ENCODE data around the gene SAMM50.

SAMM50 gene

DNA sequence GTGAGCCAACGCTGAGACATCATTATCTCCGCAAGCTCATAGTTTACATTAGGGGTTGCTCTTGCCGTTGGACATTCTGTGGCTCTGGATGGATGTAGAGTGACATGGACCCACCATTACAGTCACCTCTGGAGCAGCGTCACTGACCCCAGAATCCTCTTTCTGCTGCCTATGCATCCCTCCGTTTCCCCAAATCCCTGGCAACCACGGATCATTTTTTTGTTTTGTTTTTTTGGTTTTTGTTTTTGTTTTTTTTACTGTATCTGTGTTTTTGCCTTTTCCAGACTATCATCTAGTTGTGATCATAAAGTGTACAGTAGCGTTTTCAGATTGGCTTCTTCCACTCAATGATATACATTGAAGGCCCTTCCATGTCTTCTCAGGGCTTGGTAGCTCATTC, 72.8 kb downstream of the SAMM50 start:
- DNase-seq (ENCODE audit: low read depth in 2 of 2, low spot score in 1 of 2), result no peak

DNA sequence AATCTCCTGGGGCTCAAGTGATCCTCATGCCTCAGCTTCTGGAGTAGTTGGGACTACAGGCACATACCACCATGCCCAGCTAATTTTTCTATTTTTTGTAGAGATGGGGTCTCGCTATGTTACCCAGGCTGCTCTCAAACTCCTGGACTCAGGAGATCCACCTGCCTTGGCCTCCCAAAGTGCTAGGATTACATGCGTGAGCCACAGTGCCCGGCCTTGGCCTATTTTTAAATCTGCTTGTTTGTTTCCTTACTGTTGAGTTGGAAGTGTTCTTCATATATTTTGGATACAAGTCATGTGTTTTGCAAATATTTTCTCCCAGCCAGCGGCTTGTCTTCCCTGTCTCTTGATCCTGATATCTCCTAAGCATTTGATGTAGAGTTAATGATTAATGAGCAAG, 73.8 kb downstream of the SAMM50 start:
- DNase-seq (ENCODE audit: low read depth in 2 of 2, low spot score in 1 of 2), result no peak

DNA sequence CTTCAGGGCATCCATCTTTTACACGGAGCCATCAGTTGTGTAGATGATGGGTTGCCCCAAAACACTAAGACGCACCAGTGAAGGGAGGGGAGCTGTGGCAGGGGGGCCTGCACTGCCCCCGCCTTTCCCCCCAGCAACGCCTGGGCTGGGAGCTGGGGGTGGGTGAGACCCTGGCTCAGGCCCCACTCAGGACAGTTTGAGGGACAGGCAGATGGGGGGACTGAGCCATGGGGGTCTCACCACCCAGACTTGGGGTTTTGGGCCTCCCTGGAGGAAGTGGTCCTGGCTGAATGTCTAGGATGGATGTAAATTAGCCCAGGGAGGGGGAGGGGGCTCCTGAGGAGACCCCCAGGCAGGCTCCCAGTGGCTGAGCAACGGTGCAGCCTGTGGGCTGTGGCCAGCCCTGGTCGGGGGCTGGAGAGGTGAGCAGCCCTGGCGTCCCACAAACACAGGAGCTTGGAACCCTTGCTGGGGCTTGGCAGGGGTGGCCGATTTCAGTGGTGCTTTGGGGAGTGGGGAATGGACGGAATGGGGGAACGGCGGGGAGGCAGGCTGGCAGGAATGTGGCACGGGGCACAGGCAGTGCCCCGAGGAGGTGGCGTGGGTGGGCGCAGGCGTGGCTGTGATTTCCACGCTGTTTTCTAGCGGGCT, 74.9 kb downstream of the SAMM50 start:
- no peak for DNase-seq (ENCODE audit: low read depth in 2 of 2, low spot score in 1 of 2)

DNA sequence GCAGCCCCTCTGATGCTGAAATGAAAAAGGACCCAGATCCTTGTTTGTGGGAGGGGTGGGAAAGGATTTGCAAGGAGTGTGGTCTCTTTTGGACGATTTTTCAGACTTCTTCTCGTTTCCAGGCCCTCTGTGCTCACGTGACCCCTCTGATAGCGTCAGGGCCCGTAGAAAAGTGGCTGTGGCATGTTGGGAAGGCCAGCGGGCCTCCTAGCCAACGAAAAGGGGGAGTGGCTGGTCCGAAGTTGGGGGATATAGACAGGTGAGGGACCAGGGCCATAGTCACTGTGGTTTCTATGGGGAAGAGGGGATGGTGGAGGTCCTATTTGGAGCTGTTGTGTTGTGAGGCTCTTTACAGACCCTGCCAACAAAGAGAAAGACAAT, 75.5 kb downstream of the SAMM50 start:
- DNase-seq (ENCODE audit: low read depth in 2 of 2, low spot score in 1 of 2), result no peak

DNA sequence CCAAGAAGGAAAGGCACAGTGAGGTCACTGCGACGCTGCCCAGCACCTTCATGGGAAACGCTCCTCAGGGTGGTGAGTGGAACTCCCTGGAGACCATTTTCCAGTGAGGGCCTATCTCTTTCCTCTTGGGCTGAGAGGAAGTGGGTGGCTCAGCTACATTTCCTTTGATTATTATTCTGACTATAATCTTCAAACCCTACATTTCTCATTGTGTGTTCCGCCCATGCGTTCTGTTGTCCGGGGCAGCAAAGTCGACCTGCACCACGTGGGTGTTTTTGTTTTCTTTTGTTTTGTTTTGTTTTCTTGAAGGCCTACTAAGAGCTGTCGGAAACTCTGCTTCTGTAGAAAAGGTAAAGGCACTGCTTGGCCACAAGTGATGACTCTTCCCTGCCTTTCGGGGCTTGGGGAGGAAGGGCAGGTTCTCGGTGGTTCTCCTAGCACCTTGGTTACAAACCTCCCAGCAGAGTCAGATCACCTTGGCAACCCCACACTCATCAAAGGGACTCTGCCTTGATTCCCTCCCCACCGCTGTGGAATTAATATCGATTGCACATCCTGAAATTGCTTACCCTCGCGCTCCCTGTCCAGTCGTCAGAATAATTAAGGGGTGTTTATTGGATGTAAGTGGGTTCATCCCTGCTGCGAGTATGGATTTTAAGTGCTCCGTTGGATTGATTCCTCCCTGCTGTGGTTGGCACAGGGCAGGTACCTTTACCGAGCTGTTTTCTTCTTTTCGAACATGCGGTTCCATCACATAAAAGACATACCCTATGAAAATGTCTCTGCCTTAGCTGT, 76.1 kb downstream of the SAMM50 start:
- DNase-seq (ENCODE audit: low read depth in 2 of 2, low spot score in 1 of 2), result no peak

DNA sequence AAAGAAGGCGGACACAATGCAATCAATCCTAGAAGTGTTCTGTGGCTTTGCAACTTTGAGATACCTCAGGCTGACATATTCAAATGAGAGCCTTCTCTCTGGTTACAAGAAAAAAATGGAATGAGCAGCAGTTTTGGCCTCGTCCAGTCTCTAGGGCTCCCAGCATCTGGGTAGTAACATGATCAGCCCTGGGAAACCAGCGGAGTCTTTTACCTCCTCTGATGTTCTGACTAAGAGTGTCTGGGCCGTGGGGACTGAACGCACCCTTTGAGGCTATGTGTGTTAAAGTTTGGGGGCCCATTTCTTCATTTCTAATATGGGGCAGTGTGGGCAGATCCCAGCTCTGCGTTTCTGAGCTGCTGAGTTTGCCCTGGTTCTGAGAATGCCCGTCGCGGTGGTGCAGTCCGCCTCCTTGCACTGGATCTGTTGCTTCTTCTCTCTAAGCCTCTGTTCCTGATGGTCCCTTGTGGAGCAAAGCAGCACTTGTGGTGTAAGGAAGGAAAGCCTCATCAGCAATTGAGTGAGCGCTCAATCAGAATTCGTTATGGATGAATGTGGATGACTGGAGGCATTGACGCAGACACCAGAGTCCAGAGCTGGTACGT, 77.0 kb downstream of the SAMM50 start:
- no peak for DNase-seq (ENCODE audit: low read depth in 2 of 2, low spot score in 1 of 2)

DNA sequence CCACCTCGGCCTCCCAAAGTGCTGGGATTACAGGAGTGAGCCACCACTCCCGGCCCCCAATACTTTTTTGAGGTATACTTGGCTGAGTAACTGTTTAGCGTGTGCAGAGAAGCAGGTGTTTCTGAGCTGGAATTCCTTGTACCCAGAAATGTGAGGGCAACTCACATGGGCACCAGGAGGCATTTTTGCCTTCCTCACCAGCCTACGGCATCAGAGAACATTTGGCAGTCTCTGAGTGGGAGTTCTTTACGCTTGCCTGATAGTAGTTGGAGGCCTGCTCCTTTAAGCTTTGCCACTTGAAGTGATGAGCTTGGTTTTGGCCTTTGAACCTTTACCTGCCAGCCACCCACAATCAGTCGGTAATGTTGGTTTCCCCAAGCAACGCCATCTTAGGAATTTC, 78.0 kb downstream of the SAMM50 start:
- no peak for DNase-seq (ENCODE audit: low read depth in 2 of 2, low spot score in 1 of 2)

DNA sequence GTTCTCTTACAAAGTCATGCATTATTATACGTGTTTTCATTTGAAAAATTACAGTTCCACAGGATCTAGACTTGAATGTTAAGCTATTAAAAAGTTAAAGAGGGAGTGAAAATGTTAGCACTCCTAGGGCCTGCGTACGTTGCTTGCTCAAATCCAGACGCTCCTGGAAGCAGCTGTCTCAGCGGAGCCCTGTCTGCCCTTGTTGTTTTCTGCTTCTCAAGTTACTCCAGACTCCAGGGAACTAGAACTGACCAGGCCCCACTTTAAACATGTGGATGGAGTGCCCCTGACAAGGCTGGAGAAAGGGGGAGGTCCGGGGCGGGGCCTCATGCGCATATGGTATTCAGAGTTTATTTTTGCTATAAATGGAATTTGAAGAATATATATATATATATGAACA, 78.5 kb downstream of the SAMM50 start:
- DNase-seq (ENCODE audit: low read depth in 2 of 2, low spot score in 1 of 2), result no peak

DNA sequence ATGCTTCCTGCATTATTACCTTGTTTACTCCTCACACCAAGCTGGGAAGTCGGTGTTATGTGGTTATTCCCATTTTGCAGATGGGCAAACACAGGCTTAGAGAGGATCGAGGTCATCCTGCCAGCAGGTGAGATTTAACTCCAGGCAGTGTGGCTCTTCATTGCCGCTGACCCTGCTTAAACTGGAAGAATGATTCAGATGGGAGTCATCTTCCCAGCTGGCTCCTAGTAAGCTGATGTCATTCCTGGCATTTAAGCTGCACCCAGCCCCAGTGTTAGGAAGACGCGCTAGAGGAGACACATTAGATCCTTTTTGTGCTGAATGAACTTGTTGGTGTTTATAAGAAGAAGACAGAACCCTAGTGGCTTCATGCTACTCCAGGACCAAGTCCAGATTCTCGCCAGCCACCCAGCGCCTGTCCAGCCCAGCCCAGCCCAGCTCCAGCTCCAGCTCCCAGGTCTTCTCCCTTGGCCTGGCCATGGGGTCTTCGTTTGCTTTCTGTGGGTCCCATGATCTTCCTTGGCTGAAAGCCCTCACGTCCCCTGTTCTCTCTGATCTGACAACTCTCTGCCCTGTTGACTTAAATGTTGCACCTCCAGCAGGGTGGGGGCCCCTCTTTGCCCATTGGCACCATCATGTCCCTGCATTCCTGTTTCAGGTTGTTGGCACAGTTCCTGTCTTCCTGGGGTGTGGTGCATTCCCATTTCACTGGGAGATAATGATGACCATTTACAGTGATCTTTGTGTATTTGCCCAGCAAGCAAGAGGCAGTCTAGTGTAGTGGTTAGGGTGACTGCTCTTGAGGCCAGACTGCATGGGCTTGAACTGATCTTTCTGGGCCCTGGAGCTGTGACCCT, 82.5 kb downstream of the SAMM50 start:
- DNase-seq (ENCODE audit: low read depth in 2 of 2, low spot score in 1 of 2), result no peak

DNA sequence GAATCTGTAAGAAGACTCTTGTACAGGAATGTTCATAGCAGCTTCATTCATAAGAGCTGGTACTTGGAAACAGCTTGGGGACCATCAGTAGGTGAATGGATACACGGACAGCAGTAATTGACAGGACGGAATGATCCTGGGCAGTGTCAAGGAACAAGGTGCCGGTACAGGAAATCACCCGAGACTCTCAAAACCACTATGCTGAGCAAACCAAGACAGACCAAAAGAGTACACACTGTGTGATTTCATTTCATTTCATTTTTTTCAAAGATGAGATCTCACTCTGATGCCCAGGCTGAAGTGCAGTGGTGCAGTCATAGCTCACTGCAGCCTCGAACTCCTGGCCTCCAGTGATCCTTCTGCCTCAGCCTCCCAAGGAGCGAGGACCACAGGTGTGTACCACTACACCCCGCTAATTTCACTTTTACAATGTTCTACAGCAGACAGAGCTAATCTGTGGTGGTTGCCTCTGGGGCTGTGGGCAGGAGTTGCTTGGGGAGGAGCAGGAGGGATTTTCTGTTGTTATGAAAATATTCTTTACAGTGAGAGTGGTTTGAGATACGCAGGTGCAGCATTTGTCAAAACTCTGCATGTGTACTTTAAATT, 84.4 kb downstream of the SAMM50 start:
- DNase-seq (ENCODE audit: low read depth in 2 of 2, low spot score in 1 of 2), result no peak

DNA sequence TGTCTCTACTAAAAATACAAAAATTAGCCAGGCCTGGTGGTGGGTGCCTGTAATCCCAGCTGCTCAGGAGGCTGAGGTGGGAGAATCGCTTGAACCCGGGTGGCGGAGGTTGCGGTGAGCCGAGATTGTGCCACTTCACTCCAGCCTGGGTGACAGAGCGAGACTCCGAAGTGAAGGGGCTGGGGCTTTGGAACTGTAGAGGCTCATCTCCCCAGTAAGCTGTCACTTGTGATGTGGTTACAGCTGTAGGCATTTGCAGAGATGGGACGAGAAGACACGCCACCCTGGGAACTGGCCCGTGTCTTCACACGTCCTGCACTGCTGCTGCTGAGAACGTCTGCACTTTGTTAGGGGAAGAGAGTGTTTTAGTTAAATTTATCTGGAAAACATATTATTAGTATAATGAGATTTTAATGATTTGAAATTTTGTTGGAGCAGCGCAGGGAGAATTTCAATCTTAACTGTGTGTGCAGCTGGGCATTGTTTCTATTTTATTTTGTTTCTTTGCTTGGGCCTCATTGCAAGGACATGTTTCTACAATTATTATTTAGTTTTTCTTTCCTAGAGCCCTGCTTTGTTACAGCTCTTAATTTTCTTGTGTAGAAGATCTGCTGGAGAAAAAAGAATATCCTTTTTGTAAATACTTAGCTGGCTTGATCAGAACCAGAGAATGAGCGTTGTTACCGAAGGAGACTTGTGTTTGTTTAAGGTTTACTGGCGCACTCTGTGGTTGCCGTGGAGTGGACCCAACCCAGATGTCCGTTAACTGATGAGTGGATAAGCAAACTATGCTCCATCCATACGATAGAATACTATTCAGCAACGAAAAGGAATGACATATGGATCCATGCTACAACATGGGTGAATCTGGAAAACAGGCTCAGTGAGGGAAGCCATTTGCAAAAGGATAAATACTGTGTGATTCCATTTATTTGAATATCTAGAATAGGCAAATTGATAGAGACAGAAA, 87.3 kb downstream of the SAMM50 start:
- no peak for DNase-seq (ENCODE audit: low read depth in 2 of 2, low spot score in 1 of 2)

DNA sequence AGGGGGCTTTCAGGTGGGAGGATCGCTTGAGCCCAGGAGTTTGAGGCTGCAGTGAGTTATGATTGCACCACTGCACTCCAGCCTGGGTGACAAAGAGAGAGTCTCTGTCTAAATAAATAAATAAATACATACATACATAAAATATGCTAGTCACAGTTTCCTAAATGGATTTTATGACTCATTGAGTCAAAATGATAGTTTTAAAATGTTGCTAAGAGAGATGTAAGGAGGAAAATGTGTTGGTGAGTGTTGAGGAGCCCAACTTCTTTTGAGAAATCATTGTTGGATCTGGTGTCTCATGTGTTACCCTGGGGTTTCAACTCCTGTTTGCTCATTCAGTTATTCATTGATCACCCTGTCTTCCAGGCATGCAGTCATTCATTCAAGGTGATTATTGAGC, 89.9 kb downstream of the SAMM50 start:
- DNase-seq (ENCODE audit: low read depth in 2 of 2, low spot score in 1 of 2), result no peak
